Stimulated activated CD4-positive, alpha-beta T cell treated with anti-CD3 and anti-CD28 coated beads, Interleukin-12 subunit alpha, Interleukin-12 subunit beta, amount 100 ng/mL, for 24 hours (primary cell): ENCODE results near the gene NCOA1.
"Not testable (repeated sequence)": the region's sequence is repeated elsewhere in the genome, so short reads cannot be mapped to it uniquely, and the experiment has no call there.

Experiments
- DNase-seq, 2 experiments: peaks; one replicate each; pipeline ENCODE4 v3.0.0-alpha.2; 2020; ENCODE audit warnings: low read depth in 2 of 2

NCOA1 gene

GRCh38 chr2:24505534-24506275 lies 14.7 kb downstream of the NCOA1 start:
- DNase-seq: no peak

DNA sequence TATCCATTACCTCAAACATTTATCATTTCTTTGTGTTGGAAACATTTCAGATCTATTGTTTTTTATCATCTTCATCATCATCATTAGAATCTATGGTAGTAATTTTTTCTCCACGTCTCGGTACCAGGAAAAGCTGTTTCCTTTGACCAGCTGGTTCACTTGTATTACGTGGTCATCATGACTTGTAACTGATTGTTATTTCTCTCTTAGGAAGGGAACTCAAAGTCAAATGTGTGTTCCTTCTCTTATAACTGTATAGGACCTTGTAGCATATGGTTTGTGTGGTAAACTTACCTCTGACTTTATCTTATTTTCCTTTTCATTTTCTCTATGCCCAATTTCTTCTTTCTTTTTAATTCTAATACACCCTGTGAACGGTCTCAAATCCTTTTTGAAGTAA lies 16.5 kb downstream of the NCOA1 start:
- no peak for DNase-seq

DNA sequence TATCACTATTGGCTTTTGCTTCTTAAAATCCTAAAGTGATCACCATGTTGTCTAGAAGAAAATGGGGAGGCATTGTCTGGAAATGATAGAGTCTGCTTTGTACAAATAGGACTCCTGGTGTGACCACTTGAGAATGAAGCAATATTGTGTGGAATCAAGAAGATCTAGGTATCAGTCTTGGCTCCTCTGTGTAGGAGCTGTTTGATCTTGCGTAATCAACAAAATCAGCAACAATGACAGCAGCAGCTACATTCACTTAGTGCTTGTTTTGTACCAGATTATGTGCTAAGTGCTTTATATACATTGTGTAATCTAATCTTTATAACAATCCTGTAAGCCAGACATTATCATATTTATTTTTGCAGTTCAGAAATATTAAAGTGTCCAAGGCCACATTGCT lies 17.8 kb downstream of the NCOA1 start:
- DNase-seq: no peak

GRCh38 chr2:24509425-24509824 lies 18.4 kb downstream of the NCOA1 start:
- no peak for DNase-seq

DNA sequence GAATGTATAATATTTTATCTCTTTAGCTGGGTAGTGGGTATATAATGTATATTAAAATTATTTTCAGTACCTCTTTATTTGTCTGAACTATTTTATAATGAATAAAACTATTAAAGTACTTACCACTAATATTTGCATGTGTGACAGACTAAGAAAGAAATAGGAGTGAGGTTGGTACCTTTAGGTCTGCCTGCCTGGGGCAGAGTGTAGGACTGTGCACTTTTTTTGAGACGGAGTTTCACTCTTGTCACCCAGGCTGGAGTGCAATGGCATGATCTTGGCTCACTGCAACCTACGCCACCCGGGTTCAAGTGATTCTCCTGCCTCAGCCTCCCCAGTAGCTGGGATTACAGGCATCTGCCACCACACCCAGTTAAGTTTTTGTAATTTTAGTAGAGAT lies 18.8 kb downstream of the NCOA1 start:
- DNase-seq: no peak

- DNase-seq: no peak
These were observed 19.7 kb downstream of the NCOA1 start for GRCh38 chr2:24510771-24511170.

- no peak for DNase-seq
These were observed 20.1 kb downstream of the NCOA1 start for GRCh38 chr2:24511198-24511597.

- DNase-seq: no peak
These were observed 20.8 kb downstream of the NCOA1 start for GRCh38 chr2:24511894-24512293.

DNA sequence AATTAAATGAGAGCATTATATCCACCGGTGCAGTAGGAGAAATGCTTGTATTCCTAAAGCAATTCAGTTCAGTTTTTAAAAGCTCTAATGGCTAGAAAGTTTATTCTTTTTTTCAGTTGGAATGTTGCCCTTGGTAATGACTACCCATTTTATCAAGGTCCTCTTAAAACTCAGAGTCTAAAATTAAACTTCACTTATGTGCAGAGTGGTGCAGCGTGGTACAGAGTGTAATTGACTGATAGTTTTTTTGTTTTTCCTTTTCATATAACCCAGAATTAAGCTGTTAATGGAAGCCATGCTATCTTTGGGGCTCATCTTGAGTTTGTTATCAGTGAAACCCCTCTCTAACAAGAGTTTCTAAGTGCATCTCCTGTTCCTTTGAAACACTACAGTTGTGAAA lies 21.4 kb downstream of the NCOA1 start:
- DNase-seq: no peak

DNA sequence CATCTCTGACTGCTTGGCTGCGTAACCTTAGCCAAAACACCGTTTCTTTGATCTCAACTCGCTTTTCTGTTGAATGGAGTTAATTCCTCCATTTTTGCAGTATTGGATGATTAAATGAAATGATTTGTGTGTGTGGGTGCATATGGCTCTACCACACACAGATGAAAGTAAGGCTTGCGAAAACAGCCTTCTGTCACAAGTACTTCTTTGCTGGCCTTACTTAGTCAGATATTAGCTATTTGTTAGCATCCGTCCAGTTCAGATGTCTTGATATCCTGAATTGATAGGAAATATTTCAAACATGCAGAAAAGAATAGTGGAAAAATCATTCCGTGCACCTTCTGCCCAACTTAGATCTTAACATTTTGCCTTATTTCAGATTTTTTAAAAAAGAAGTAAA lies 21.8 kb downstream of the NCOA1 start:
- DNase-seq: no peak

DNA sequence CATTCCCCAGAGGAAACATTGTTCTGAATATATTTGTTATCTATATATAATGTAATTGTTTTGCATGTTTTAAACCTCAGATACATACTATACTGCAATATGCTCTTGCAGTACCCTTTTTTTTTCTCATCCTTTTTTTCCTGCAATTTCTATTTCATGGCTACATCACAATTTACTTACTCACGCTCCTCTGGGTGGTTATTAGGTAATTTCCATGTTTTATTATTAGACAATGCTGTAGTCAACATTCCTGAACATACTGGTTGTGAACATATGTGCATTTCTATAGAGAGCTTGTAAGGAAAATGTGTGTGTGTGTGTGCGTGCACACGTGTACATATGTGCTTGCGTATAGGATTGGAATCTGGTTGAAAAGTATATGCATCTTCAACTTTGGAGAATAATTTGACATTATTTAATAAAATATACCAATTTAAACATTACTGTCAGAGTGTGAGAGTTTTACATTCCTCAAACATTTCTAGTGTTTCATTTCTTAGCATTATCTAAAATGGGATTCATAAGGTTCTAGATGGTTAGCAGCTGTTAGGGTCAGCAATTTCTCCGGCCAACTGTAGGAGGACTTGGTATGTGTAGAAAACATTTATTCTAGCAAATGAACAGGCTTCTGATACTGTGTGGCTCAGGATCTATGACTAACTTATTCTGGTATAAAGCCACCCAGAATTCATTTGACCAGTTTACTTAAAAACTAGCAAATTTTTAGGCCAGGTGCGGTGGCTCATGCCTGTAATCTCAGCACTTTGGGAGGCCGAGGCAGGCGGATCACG lies 22.4 kb downstream of the NCOA1 start:
- DNase-seq: no peak

DNA sequence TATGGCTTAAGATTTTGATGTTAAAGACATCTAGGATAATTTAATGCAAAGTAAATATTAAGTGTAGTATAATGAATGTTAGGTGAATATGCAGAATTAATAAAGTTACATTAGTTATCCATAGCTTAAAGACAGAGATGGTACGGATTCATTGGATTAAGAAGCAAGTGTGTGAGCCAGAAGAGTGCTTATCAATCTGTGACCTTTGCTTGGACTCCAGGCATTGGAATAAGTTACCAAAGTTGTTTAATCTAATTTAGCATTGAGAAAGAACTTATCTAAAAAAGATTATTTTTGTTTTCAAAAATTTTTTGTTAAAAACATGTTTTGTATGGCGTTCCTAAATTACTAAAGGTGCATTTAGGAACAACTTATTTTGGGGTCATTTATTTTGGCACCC lies 23.8 kb downstream of the NCOA1 start:
- DNase-seq: no peak

DNA sequence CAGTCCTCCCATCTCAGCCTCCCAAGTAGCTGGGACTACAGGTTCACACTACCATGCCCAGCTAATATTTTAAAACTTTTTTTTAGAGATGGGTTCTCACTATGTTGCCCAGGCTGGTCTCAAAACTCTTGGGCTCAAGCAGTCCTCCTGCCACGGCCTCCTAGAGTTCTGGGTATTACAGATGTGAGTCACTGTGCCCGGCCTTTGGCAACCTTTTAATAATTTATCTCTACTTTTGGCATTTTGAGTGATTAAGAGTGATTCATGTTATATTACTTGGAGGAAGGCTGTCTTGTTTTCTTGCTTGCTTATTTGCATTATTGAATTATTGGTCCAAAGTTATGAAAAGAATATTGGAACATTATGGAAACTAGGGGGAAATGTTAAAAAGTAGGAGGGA lies 24.3 kb downstream of the NCOA1 start:
- DNase-seq: no peak

- DNase-seq: no peak
These were observed 24.8 kb downstream of the NCOA1 start for GRCh38 chr2:24515831-24516230.

GRCh38 chr2:24517247-24517646 lies 26.2 kb downstream of the NCOA1 start:
- DNase-seq: no peak

DNA sequence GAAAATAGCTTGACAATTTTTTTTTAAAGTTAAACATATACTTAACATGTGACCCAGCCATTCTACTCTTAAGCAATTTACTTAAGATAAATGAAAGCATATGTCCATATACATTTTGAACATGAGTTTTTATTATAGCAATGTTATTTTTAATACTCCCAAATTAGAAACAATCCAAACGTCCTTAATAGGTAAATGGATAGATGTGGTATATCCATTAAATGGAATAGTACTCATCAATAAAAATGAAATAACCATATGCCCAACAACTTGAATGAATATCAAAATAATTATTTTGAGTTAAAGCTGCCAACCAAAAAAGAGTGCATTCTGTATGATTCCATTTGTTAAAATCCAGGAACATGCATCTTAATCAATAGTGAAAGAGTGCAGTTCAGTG lies 29.1 kb downstream of the NCOA1 start:
- DNase-seq: no peak

GRCh38 chr2:24521162-24521857 lies 30.3 kb downstream of the NCOA1 start:
- DNase-seq: no peak

DNA sequence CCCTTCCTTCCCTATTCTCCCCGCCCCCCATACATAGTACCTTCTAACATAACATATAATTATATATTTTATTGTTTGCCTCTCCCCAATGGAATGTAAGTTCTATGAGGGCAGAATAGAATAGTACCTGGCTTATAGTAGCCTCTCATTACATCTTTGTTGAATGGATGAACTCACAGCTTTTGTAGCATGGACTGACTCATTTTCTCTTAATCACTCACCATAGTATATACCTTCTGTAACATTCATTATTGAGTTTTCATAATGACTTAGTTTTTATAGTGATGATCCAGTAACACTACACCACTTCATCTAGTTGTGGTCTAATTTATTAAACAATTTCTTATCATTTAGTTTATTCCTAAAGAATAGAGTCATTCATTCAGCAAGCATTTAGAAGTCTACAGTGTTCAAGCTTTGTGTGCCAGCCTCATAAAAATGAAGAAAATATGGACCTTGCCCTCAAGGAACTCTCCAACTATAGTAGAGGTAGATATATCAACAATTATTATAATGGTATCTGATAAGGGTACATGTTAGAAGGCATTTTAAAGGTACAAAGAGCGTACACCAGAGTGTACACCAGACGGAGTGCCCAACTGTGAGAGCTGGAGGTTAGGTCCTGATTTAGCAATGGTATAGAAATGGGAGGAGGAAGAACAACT lies 31.1 kb downstream of the NCOA1 start:
- DNase-seq: no peak

DNA sequence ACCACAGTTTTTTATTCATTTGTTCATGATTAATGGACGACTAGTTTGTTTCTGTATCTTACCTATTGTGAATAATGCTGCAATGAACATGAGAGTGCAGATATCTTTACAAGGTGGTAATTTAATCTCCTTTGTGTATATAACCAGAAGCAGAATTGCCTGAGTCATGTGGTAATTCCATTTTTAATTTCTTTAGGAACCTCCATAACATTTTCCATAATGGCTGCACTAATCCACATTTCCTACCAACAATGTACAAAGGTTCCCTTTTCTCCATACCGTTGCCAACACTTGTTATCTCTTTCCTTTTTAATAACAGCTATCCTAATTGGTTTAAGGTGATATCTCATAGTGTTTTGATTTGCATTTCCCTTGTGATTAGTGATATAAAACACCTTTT lies 36.5 kb downstream of the NCOA1 start:
- no peak for DNase-seq

- DNase-seq: no peak
These were observed 39.7 kb downstream of the NCOA1 start for GRCh38 chr2:24530796-24531195.

DNA sequence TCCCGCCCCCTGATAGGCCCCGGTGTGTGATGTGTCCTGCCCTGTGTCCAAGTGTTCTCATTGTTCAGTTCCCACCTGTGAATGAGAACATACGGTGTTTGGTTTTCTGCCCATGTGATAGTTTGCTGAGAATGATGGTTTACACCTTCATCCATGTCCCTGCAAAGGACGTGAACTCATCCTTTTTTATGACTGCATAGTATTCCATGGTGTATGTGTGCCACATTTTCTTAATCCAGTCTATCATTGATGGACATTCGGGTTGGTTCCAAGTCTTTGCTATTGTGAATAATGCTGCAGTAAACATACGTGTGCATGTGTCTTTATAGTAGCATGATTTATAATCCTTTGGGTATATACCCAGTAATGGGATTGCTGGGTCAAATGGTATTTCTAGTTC lies 40.6 kb downstream of the NCOA1 start:
- DNase-seq: not testable (repeated sequence)

DNA sequence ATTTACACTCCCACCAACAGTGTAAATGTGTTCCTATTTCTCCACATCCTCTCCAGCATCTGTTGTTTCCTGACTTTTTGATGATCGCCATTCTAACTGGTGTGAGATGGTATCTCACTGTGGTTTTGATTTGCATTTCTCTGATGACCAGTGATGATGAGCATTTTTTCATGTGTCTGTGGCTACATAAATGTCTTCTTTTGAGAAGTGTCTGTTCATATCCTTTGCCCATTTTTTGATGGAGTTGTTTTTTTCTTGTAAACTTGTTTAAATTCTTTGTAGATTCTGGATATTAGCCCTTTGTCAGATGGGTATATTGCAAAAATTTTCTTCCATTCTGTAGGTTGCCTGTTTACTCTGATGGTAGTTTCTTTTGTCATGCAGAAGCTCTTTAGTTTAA lies 41.0 kb downstream of the NCOA1 start:
- not testable (repeated sequence) for DNase-seq
